Body of pancreas (tissue), 4 donors: ENCODE measurements around the gene ZNF18.

Experiments used
- POLR2A ChIP-seq, 3 donors: fragments of 450-650 bp; IDR thresholded peaks; one replicate each; pipeline ENCODE4 v1.6.1; 2016; ENCODE audit warnings: antibody characterized with exemption in 3 of 3, mild to moderate bottlenecking in 2 of 3
- TF ChIP-seq, protein P1 (sequence below), 7 experiments: fragments of 450-650 bp in 4 of 7; fragments of 200-600 bp in 3 of 7; sonication (generic) in 3 of 7; IDR thresholded peaks; one replicate each; pipeline ENCODE4 v1.5.1; 2016 to 2019; ENCODE audit warnings: antibody characterized with exemption in 7 of 7

- TF ChIP-seq, protein P1, sequence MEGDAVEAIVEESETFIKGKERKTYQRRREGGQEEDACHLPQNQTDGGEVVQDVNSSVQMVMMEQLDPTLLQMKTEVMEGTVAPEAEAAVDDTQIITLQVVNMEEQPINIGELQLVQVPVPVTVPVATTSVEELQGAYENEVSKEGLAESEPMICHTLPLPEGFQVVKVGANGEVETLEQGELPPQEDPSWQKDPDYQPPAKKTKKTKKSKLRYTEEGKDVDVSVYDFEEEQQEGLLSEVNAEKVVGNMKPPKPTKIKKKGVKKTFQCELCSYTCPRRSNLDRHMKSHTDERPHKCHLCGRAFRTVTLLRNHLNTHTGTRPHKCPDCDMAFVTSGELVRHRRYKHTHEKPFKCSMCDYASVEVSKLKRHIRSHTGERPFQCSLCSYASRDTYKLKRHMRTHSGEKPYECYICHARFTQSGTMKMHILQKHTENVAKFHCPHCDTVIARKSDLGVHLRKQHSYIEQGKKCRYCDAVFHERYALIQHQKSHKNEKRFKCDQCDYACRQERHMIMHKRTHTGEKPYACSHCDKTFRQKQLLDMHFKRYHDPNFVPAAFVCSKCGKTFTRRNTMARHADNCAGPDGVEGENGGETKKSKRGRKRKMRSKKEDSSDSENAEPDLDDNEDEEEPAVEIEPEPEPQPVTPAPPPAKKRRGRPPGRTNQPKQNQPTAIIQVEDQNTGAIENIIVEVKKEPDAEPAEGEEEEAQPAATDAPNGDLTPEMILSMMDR (IDR thresholded peaks at IDR 0.05): no peak
- TF ChIP-seq POLR2A (IDR thresholded peaks at IDR 0.05): no peak
Measured at GRCh38 chr17:11953924-11954323, 43.4 kb downstream of the ZNF18 start.
